NCI-H446 (cell line): ENCODE measurements around the gene S100A7A.

Source experiments
- DNase-seq, 2 experiments: peaks; one replicate each; lab custom pipeline; 2025; lab: John Stamatoyannopoulos, UW

Gene S100A7A

GRCh38 chr1:153415850-153416570, at the start of gene S100A7A:
S100A7A (plus strand) TSS chr1:153416520; CDS start chr1:153418083, 1,563 bp downstream.
- no peak for DNase-seq

GRCh38 chr1:153367090-153367489, 49.2 kb upstream of the S100A7A start:
- DNase-seq = no peak

- DNase-seq = no peak
Observed at GRCh38 chr1:153368495-153368894, 47.8 kb upstream of the S100A7A start.

- DNase-seq = no peak
Observed at GRCh38 chr1:153370146-153370545, 46.2 kb upstream of the S100A7A start.

GRCh38 chr1:153371231-153371630, 45.1 kb upstream of the S100A7A start:
- no peak for DNase-seq

GRCh38 chr1:153372571-153372970, 43.7 kb upstream of the S100A7A start:
- no peak for DNase-seq

- DNase-seq = no peak
Observed at GRCh38 chr1:153374071-153374470, 42.2 kb upstream of the S100A7A start.

GRCh38 chr1:153375511-153375910, 40.8 kb upstream of the S100A7A start, which contains the start of gene S100A12:
S100A12 (minus strand) TSS chr1:153375621; CDS start chr1:153374592, 1,029 bp downstream.
- no peak for DNase-seq

- DNase-seq = no peak
Observed at GRCh38 chr1:153379591-153379990, 36.7 kb upstream of the S100A7A start.

- no peak for DNase-seq
Observed at GRCh38 chr1:153380711-153381110, 35.6 kb upstream of the S100A7A start.

- DNase-seq = no peak
Observed at GRCh38 chr1:153384958-153385580, 31.3 kb upstream of the S100A7A start.

GRCh38 chr1:153386500-153386901, 29.8 kb upstream of the S100A7A start:
- DNase-seq = no peak

- DNase-seq = no peak
Observed at GRCh38 chr1:153387001-153387400, 29.3 kb upstream of the S100A7A start.

- DNase-seq = no peak
Observed at GRCh38 chr1:153387785-153388184, 28.5 kb upstream of the S100A7A start.

- DNase-seq = no peak
Observed at GRCh38 chr1:153389401-153389800, 26.9 kb upstream of the S100A7A start.

GRCh38 chr1:153389973-153390879, 26.1 kb upstream of the S100A7A start:
- DNase-seq = no peak

GRCh38 chr1:153390938-153391710, 25.2 kb upstream of the S100A7A start, which contains the start of gene S100A8:
S100A8 (minus strand) TSS chr1:153391073; CDS start chr1:153390535, 538 bp downstream.
- no peak for DNase-seq

GRCh38 chr1:153392258-153392657, 24.1 kb upstream of the S100A7A start:
- DNase-seq = no peak

GRCh38 chr1:153392822-153393221, 23.5 kb upstream of the S100A7A start:
- DNase-seq = no peak

- no peak for DNase-seq
Observed at GRCh38 chr1:153393926-153394325, 22.4 kb upstream of the S100A7A start.

GRCh38 chr1:153394391-153394790, 21.9 kb upstream of the S100A7A start:
- no peak for DNase-seq
